HEK293T (cell line): ENCODE data around the gene MYOM3.

Experiments
- ARNT ChIP-seq: fragments of 450-650 bp; IDR thresholded peaks from 2 replicates; pipeline ENCODE4 v1.6.1; 2017; ENCODE audit warnings: mild to moderate bottlenecking
- L3MBTL2 ChIP-seq: fragments of 450-650 bp; conservative IDR thresholded peaks from 2 replicates; pipeline ENCODE4 v1.6.1; 2016; ENCODE audit warnings: mild to moderate bottlenecking
- NFRKB ChIP-seq: fragments of 450-650 bp; IDR thresholded peaks from 2 replicates; pipeline ENCODE4 v1.6.1; 2016; ENCODE audit warnings: mild to moderate bottlenecking, moderate library complexity
- SUZ12 ChIP-seq: fragments of 450-650 bp; IDR thresholded peaks from 2 replicates; pipeline ENCODE4 v1.6.1; 2016; ENCODE audit warnings: mild to moderate bottlenecking

- TF ChIP-seq L3MBTL2 (no peak), NFRKB (no peak), SUZ12 (no peak), ARNT (no peak)
These were observed 5.9 kb upstream of the MYOM3 start for GRCh38 chr1:24117722-24118409.
